Stimulated activated CD8-positive, alpha-beta memory T cell treated with anti-CD3 and anti-CD28 coated beads, Interleukin-7, amount 100 ng/mL, for 48 hours (primary cell): Measurements from ENCODE around the gene MICA.
"Not testable (repeated sequence)": the region's sequence is repeated elsewhere in the genome, so short reads cannot be mapped to it uniquely, and the experiment has no call there.

Experiments
- DNase-seq, 2 donors: peaks; one replicate each; pipeline ENCODE4 v3.0.0-alpha.2; 2020; ENCODE audit warnings: low read depth in 1 of 2; ENCODE audit errors: extremely low read depth in 1 of 2

The MICA gene

GRCh38 chr6:31403283-31404060, at the start of gene MICA:
Gene MICA, plus strand, starts transcription at chr6:31403595. Its CDS starts 38 bp downstream, at chr6:31403633.
- peak in 1 of 2 donors; percentile 64 for DNase-seq

- DNase-seq = no peak
These were observed 49.1 kb upstream of the MICA start for GRCh38 chr6:31354158-31354863.

GRCh38 chr6:31354864-31355582, 48.4 kb upstream of the MICA start:
- no peak for DNase-seq

GRCh38 chr6:31355583-31355948, 47.8 kb upstream of the MICA start:
- DNase-seq = no peak

GRCh38 chr6:31356216-31356945, 47.0 kb upstream of the MICA start:
- no peak for DNase-seq

- DNase-seq = peak; percentile 37 to 66
These were observed 46.4 kb upstream of the MICA start, which contains the start of gene HLA-B for GRCh38 chr6:31356946-31357466. Gene HLA-B, minus strand, starts transcription at chr6:31357179. Its CDS starts 21 bp downstream, at chr6:31357158.

- no peak for DNase-seq
These were observed 45.5 kb upstream of the MICA start for GRCh38 chr6:31357886-31358285.

GRCh38 chr6:31358302-31358701, 45.1 kb upstream of the MICA start:
- no peak for DNase-seq

- DNase-seq = no peak
These were observed 43.8 kb upstream of the MICA start for GRCh38 chr6:31359581-31359980.

- no peak for DNase-seq
These were observed 40.6 kb upstream of the MICA start for GRCh38 chr6:31362751-31363150.

GRCh38 chr6:31363811-31364210, 39.6 kb upstream of the MICA start:
- no peak for DNase-seq

- no peak for DNase-seq
These were observed 37.5 kb upstream of the MICA start for GRCh38 chr6:31365864-31366263.

- peak; percentile 62 to 75 for DNase-seq
These were observed 36.5 kb upstream of the MICA start for GRCh38 chr6:31366693-31367470.

GRCh38 chr6:31368461-31368860, 34.9 kb upstream of the MICA start:
- DNase-seq = no peak

- not testable (repeated sequence) for DNase-seq
These were observed 29.3 kb upstream of the MICA start for GRCh38 chr6:31374118-31374517.

- no peak for DNase-seq
These were observed 27.7 kb upstream of the MICA start for GRCh38 chr6:31375699-31376098.

GRCh38 chr6:31377029-31377428, 26.4 kb upstream of the MICA start:
- DNase-seq = no peak

- DNase-seq = no peak
These were observed 25.2 kb upstream of the MICA start for GRCh38 chr6:31378062-31378720.

- no peak for DNase-seq
These were observed 24.7 kb upstream of the MICA start for GRCh38 chr6:31378721-31379103.
